Testis (tissue), 2 donors: ENCODE measurements around the gene LTB4R2.

ENCODE experiments used
- POLR2A ChIP-seq: fragments of 450-650 bp; IDR thresholded peaks from one replicate; pipeline ENCODE4 v1.6.1; 2017; ENCODE audit warnings: antibody characterized with exemption, mild to moderate bottlenecking, moderate library complexity
- TF ChIP-seq, protein P1 (sequence below), 3 experiments: fragments of 450-650 bp in 2 of 3; fragments of 200-600 bp in 1 of 3; sonication (generic) in 1 of 3; IDR thresholded peaks; one replicate each; pipeline ENCODE4 v1.5.1; 2016 to 2019; ENCODE audit warnings: antibody characterized with exemption in 3 of 3, mild to moderate bottlenecking in 2 of 3, moderate library complexity in 1 of 3

- TF ChIP-seq POLR2A, result no peak
- TF ChIP-seq, protein P1, sequence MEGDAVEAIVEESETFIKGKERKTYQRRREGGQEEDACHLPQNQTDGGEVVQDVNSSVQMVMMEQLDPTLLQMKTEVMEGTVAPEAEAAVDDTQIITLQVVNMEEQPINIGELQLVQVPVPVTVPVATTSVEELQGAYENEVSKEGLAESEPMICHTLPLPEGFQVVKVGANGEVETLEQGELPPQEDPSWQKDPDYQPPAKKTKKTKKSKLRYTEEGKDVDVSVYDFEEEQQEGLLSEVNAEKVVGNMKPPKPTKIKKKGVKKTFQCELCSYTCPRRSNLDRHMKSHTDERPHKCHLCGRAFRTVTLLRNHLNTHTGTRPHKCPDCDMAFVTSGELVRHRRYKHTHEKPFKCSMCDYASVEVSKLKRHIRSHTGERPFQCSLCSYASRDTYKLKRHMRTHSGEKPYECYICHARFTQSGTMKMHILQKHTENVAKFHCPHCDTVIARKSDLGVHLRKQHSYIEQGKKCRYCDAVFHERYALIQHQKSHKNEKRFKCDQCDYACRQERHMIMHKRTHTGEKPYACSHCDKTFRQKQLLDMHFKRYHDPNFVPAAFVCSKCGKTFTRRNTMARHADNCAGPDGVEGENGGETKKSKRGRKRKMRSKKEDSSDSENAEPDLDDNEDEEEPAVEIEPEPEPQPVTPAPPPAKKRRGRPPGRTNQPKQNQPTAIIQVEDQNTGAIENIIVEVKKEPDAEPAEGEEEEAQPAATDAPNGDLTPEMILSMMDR (IDR thresholded peaks at IDR 0.05), result no peak
These were observed 45.6 kb upstream of the LTB4R2 start for GRCh38 chr14:24264298-24264697.
